ENCODE measurements around the gene PRDM16. TPM values are rescaled to one million over a fixed set of nuclear protein-coding genes. Genes with fewer than 3 reads are reported as not detected.

PRDM16 gene
- total RNA-seq, 4 donors from 2014 or later, result 5.9 to 41.7 (median 11.2) TPM

DNA sequence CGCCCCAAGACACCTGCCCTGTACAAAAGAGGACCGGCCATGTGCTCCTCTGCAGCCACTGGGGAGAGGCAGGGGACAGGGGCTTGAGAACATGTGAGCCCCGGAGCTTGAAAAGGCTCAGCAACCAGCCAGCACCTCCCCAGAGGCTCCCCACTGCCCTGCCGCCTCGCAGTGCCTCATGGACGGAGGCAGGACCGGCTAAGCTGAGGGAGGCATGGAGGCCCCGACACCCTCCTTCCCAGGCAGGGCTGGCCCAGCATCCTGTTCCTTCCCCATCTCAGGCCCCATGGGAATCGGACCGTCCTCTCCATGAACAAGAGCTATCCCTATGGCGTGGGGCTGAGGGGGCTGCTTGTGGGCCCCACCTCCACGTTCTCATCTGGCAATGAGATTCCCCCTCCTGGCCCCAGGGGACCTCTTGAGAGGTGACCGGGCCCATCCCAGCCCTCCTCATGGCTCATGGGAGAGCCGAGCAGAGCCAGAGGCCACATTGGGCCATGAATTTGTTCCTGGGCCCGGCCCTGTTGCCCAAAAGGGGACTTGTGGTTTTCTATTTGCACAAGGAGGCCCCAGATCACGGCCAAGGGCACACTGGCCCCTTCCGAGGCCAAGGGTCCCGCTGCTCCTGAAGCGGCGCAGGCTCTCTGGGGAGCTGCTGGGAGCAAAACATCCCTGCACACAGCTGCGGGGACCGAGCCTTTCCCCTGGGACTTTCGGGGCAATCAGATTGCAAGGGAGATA, 320.3 kb downstream of the PRDM16 start:
- Histone ChIP-seq H3K27ac (peak overlapping the region in 1 of 4 donors; percentile 8), H3K9me3 (no peaks in the 10 kb centered on the region), H3K4me1 (peaks cover 0 to 22% (median 11%) of the 10 kb centered on the region in 4 donors), H3K27me3 (peaks cover 0 to 30% of the 10 kb centered on the region in 2 donors), H3K4me3 (no peak overlapping the region), H3K36me3 (peaks cover 0 to 6% (median 0%) of the 10 kb centered on the region in 3 donors)
- 72 to 74% methylated on average over 15 to 16 of the region's 23 CpGs for WGBS, 2 donors
- TF ChIP-seq EP300 (IDR thresholded peaks at IDR 0.05) (no peak), POLR2A (IDR thresholded peaks at IDR 0.05) (no peak)
- TF ChIP-seq, protein P1, sequence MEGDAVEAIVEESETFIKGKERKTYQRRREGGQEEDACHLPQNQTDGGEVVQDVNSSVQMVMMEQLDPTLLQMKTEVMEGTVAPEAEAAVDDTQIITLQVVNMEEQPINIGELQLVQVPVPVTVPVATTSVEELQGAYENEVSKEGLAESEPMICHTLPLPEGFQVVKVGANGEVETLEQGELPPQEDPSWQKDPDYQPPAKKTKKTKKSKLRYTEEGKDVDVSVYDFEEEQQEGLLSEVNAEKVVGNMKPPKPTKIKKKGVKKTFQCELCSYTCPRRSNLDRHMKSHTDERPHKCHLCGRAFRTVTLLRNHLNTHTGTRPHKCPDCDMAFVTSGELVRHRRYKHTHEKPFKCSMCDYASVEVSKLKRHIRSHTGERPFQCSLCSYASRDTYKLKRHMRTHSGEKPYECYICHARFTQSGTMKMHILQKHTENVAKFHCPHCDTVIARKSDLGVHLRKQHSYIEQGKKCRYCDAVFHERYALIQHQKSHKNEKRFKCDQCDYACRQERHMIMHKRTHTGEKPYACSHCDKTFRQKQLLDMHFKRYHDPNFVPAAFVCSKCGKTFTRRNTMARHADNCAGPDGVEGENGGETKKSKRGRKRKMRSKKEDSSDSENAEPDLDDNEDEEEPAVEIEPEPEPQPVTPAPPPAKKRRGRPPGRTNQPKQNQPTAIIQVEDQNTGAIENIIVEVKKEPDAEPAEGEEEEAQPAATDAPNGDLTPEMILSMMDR (IDR thresholded peaks at IDR 0.05), result no peak
- DNase-seq (ENCODE audit: low spot score in 2 of 2), result no peak

DNA sequence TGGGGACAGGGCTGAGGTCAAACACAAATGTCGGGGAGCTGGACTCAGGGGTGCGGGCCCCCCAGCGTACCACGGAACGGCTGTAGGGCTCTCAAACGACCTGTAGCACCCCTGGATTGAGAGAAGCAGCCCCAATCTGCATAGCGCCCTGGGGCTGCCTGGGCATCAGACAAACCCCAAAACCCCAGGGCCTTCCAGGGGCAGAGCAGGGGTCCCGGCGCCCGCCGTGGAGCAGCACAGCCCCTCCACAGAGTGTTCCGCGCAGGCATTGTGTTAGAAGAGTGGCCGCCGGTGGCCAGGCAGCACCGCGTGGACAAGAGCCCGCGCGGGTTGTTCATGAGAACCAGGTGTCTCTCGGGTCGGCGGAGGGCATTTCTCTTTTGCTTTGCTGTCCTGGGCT, 321.3 kb downstream of the PRDM16 start:
- DNase-seq (ENCODE audit: low spot score in 2 of 2), result no peak
- no peak overlapping the region for H3K4me3 ChIP-seq
- H3K9me3 ChIP-seq, result no peaks in the 10 kb centered on the region
- peaks cover 0 to 19% (median 12%) of the 10 kb centered on the region in 4 donors for H3K4me1 ChIP-seq
- H3K36me3 ChIP-seq, result peaks cover 0 to 6% (median 0%) of the 10 kb centered on the region in 3 donors
- TF ChIP-seq POLR2A (IDR thresholded peaks at IDR 0.05), result no peak
- no peak for TF ChIP-seq EP300 (IDR thresholded peaks at IDR 0.05)
- TF ChIP-seq, protein P1 (IDR thresholded peaks at IDR 0.05), result no peak
- H3K27ac ChIP-seq, result no peak overlapping the region
- 83 to 91% methylated on average over 21 to 22 of the region's 23 CpGs for WGBS, 2 donors
- peaks cover 0 to 39% of the 10 kb centered on the region in 2 donors for H3K27me3 ChIP-seq

DNA sequence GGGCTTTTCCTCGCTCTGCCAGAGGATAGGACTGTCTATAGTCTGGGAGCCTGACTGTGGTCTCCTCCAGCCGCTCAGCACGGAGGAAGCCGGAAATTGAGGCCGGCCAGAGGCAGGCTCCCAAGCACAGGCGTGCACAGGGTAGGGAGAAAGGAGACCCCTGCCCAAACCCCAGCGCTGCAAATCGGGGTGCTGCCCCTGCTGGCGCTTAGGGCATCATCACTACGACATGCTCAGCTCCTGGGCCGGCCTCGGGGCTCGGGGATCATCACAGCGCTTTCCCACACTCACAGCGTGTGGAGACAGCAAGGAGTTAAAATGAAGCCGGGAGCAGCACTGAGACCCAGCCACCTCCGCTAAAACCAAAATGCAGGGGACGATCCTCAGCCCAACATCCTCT, 322.7 kb downstream of the PRDM16 start:
- no peak overlapping the region for H3K27ac ChIP-seq
- no peak overlapping the region for H3K4me3 ChIP-seq
- H3K36me3 ChIP-seq, result no peaks in the 10 kb centered on the region
- H3K27me3 ChIP-seq, result peaks cover 0 to 47% of the 10 kb centered on the region in 2 donors
- peaks cover 0 to 19% (median 12%) of the 10 kb centered on the region in 4 donors for H3K4me1 ChIP-seq
- WGBS, 2 donors, result 65% methylated on average over 7 to 18 of the region's 18 CpGs
- DNase-seq (ENCODE audit: low spot score in 2 of 2), result no peak
- H3K9me3 ChIP-seq, result no peaks in the 10 kb centered on the region
- TF ChIP-seq POLR2A (IDR thresholded peaks at IDR 0.05) (no peak), EP300 (IDR thresholded peaks at IDR 0.05) (no peak)
- TF ChIP-seq, protein P1 (IDR thresholded peaks at IDR 0.05), result no peak

DNA sequence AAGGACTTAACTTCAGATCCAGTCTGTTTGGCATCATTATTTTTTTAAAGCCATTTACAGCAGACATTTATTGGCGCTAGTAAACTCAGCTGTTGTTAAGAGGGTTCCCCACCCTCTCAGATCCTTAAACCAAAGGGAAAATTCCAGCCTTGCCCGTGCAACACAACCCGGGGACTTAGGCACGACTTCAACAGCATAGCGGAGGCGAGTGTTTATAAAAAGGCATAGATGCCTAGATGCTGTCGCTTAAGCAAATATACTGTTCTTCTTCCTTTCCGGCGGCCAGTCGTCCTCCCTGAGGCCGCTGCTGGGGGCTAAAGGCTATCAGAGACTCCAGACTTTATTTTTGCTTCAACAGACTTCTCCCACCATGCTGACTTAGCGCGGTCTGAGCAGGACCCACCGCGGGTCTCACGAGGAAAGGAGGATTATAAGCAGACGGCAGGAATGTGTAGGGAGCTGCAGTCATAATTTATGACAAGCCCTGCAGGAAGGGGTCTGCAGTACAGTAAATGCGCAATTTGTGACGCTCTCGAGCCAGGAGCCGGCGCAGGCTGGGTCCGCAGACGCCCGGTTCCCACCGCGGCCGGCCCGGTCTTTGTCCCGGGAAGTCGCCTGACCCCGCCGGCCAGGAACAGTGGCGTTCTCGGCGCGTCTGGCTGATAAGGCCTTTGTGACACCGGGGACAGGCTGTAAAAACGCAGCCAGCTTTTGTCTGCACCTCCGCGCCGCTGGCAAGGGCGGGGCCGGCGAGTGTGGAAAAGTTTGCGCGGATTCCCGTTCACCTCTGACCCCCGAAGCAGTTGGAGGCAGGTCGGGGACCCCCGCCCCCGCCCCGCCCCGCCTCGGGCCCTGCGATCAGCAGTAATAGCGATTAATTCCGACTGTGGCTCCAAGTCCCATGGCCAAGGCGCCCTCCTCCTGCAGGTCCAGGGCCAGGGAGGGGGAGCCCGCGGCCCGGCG, 324.3 kb downstream of the PRDM16 start:
- TF ChIP-seq POLR2A (IDR thresholded peaks at IDR 0.05), result no peak
- H3K27ac ChIP-seq, result peak overlapping the region; percentile 26 to 65 (median 45)
- WGBS, 2 donors, result 12 to 18% methylated on average over 48 to 61 of the region's 63 CpGs
- no peak for DNase-seq (ENCODE audit: low spot score in 2 of 2)
- peak overlapping the region in 3 of 4 donors; percentile 12 to 41 (median 26) for H3K4me3 ChIP-seq
- H3K4me1 ChIP-seq, result peaks cover 0 to 19% (median 12%) of the 10 kb centered on the region in 4 donors
- H3K27me3 ChIP-seq, result peaks cover 0 to 55% of the 10 kb centered on the region in 2 donors
- H3K36me3 ChIP-seq, result no peaks in the 10 kb centered on the region
- H3K9me3 ChIP-seq, result no peaks in the 10 kb centered on the region

DNA sequence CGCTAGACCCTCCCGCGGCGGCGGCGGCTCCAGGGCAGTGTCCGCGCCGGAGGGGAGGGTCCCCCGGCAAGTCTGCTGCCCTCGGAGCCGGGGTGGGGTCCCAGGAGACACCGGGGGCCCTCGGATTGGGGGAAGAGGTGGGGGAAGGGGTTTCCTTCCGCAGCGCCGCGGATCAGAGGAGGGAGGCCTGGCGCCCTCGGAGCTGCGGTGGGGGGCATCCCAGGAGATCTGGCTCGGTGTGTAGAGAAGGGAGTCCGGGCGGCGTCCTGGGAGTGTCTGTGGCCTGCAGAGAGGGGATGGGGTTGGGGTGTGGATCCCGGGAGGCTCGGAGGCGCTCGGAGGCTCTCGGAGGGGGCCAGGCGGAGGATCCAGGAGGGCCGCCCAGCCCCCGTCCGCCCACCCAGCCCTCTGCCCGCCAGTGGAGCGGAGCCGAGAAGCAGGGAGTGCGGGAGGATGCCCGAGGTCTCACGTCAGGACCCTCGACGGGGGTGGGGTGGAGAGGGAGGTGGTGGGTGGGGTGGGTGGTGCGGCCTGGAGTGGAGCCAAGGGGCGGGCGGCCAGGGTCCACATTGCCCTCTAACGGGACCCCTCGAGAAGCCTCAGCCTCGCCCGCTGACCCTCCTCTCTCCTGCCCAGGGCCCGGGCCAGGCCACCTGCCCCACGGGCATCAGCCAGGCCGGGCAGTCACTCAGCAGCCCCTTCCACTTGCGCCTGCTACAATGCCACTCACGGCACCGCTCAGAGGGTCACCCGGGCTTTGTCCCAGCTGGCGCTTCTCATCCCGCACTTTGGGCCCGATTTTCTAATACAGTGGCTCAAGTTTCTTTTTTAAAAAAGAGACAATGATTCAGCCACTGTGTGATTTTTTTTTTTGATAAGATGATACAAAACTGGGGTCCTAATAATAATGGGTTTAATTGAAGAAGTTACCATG, 325.3 kb downstream of the PRDM16 start:
- peaks cover 0 to 27% (median 15%) of the 10 kb centered on the region in 4 donors for H3K4me1 ChIP-seq
- WGBS, 2 donors, result 36 to 41% methylated on average over 38 to 50 of the region's 59 CpGs
- H3K27me3 ChIP-seq, result peaks cover 0 to 55% of the 10 kb centered on the region in 2 donors
- TF ChIP-seq, protein P1 (IDR thresholded peaks at IDR 0.05), result no peak
- TF ChIP-seq EP300 (IDR thresholded peaks at IDR 0.05) (no peak), POLR2A (IDR thresholded peaks at IDR 0.05) (no peak)
- no peak for DNase-seq (ENCODE audit: low spot score in 2 of 2)
- H3K9me3 ChIP-seq, result no peaks in the 10 kb centered on the region
- H3K36me3 ChIP-seq, result no peaks in the 10 kb centered on the region
- peak overlapping the region; percentile 26 to 65 (median 45) for H3K27ac ChIP-seq
- peak overlapping the region in 3 of 4 donors; percentile 12 to 41 (median 26) for H3K4me3 ChIP-seq
